GM15510 (cell line): ENCODE measurements around the gene TMEM175.

Source experiments
- POLR2A ChIP-seq: IDR thresholded peaks from 3 replicates; pipeline ENCODE4 v1.6.1; 2011; ENCODE audit warnings: borderline replicate concordance; ENCODE audit not compliant: insufficient read length; ENCODE audit errors: extremely low read depth

The TMEM175 gene

DNA sequence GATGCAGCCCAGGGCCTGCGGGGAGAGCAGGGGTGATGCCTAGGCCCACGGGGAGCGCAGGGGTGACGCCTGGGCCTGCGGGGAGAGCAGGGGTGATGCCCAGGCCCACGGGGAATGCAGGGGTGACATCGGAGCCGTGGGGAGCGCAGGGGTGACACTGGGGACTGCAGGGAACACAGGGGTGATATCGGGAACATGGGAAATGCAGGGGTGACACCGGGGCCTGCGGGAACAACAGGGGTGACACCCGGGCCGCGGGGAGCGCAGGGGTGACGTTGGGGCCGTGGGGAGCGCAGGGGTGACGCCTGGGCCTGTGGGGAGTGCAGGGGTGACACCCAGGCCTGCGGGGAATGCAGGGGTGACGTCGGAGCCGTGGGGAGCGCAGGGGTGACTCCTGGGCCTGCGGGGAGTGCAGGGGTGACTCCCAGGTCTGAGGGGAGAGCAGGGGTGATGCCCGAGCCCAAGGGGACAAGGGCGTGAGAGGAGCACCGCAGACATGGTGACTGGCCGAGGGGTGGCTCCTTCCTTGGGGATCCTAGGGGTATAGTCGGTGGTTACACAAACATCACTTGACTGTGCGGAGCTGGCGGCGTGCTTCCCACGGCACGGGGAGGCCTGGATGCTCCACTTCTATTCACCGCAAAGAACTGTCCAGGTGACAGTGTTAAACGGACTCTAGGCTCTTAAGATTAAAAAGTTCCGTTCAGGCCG, 38.1 kb upstream of the TMEM175 start:
- TF ChIP-seq POLR2A = no peak

GRCh38 chr4:895596-895995, 36.7 kb upstream of the TMEM175 start:
- TF ChIP-seq POLR2A = no peak

- TF ChIP-seq POLR2A = no peak
Measured at GRCh38 chr4:896216-896615, 36.0 kb upstream of the TMEM175 start.

DNA sequence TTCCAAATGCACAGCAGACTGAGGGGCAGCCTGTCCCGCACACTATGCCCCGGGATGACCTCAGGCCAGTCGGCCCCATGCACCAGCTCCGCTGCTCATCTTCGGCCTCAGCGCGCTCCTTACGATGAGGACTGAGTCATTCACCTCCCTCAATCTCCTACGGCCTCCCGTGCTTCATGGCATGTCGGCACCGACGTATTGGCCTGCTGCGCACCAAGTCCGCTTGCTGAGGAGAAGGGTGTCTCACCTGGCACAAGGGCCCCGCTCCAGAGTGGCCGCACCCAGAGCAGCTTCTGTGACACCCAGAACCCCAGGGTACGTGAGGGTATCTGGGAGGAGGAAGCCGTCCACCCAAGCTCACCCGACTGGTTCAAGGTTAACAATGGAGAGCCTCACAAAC, 35.6 kb upstream of the TMEM175 start:
- TF ChIP-seq POLR2A = no peak

GRCh38 chr4:898123-898522, 34.1 kb upstream of the TMEM175 start:
- no peak for TF ChIP-seq POLR2A

GRCh38 chr4:898869-899555, 33.2 kb upstream of the TMEM175 start:
- no peak for TF ChIP-seq POLR2A

DNA sequence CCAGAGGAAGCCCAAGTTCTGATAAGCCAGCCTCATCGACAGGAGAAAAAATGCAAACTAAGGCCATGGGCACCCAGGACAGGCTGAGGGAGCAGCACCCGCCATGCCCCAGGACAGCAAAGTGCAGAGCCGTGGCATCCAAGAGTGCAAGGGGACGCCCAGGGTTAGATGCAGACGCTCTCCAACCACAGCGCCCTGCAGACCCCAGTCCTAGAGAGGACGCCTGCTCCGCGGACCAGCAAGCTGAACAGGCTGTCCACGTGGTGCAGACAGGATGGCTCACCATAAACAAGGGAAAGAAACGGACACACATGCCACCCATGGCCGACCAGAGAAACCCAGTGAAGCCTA, 32.7 kb upstream of the TMEM175 start:
- no peak for TF ChIP-seq POLR2A

GRCh38 chr4:900073-900472, 32.2 kb upstream of the TMEM175 start:
- TF ChIP-seq POLR2A = no peak

DNA sequence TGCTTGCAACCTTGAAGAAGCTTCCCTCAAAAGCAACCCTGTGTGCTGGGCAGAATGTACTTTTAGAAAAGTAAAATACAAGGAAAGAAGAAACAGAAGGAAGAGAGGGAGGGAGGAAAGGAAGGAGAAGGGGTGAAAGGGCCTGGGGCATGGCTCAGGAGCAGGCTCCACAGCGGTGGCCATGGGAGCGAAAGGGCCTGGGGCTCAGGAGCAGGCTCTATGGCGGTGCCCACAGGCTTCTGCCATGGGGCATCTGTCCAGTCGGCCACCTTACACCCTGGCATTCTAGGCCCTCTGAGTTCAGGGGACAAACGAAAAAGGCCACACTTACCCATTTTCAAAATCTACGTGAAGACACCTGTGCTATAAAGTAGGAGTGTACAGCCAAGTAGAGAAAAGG, 31.5 kb upstream of the TMEM175 start:
- TF ChIP-seq POLR2A = no peak

- no peak for TF ChIP-seq POLR2A
Measured at GRCh38 chr4:901192-901910, 30.9 kb upstream of the TMEM175 start.

DNA sequence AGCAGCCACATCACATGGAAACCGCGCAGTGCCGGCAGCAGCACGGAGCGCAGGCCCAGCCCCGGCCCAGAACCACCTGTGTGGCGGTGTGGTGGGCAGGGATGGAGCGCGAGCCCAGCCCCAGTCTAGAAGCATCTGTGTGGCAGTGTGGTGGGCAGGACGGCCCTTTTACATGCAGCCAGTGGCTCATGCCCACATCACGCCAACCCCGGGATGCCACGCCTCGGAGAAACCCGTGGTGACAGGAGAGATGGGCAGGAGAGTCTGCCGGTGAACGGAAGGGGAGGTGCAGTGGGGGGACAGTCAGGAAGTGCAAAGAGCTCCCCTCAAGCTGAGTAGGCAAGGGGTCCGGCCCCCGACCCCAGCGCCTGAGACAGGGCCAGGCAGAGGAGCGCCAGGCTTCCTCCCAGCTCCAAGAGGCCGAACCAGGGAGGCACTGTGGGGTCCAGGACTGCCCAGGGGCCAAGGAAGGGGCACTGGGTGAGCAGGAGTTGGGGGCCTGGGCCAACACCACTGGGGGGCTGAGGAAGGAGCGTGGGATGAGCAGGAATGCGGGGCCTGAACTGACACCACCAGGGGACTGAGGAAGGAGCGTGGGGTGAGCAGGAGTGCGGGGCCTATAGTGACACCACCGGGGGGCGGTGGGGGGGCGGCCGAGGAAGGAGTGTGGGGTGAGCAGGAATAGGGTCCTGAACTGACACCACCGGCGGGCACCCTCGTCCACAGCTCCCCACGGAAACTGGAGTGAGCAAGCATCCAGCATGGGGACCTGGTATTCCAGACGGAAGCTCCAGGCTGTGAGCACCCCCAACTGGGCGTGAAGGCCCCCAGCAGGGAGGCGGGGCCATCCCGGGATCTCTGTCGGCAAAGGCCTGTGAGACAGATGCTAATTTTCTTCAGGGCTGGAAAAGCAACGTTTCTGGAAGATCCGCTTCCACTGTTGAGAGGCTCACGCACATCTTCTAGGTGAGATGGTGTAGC, 28.9 kb upstream of the TMEM175 start:
- no peak for TF ChIP-seq POLR2A

DNA sequence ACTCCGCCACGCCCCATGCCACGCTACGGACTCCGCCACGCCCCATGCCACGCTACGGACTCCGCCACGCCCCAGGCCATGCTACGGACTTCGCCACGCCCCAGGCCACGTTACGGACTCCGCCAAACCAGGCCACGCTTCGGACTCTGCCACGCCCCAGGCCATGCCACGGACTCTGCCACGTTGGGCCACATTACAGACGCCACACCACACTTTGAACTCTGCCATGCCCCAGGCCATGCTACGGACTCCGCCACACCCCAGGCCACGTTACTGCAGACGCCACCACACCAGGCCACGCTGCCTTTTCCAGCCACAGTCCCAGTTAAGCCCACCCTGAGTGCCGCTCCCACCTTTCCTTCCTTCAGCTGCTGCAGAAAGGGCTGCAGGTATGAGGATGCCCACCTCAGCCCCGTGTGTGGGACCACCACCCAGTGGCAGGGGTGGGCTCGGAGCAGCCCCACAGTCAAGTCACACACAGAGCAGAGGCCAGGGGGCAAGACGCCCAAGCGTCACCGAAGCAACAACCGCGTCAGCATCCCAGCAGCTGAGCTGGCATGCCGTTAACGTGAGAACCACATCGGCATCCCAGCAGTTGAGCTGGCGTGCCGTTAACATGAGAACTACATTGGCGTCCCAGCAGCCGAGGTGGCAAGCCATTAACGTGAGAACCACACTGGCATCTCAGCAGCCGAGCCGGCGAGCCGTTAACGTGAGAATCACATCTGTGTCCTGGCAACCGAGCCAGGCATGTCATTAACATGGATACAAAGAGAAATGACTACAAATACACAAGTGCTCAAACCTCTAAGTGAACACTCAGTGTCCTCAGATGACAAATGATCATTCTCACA, 26.5 kb upstream of the TMEM175 start:
- TF ChIP-seq POLR2A = no peak

DNA sequence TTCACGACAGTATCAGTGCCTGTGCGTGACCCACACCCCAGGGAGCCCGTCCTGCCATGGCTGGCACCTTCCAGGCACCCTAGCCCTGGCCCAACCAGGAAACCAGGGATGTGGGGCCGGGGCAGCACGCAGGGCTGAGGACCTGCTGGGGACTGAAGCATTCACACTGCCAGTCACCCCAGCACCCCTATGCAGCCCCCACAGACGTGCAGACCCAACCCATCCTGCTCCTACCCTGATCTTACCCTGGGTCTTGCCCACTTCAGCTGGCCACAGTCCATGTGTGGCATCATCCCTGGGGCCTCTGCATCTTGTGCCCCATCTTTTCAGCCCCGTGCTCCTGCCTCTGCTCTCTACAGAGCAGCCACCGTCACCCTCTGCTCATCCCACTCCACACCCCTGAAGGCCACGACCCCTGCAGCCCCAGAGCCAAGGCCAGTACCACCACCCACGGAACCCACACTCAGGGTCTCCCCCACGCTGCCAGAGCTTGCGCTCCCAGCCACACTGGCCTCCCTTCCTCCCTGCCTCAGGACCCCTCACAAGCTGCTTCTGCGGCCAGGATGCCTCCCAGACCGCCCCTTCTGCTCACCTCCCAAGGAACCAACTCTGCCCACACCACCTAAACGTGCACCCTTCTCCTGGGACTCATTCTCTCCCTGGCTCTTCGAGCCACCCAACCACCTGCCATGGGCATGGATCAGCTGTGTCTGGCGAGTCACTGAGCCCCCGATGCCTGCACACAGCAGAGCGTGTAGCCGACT, 25.7 kb upstream of the TMEM175 start:
- no peak for TF ChIP-seq POLR2A
